ENCODE results near the gene GREB1. TPM values are rescaled to one million over a fixed set of nuclear protein-coding genes. Genes with fewer than 3 reads are reported as not detected.

The GREB1 gene
- total and polyA plus RNA-seq, 2 experiments from 2014 or later: 5.7 to 6.4 TPM

DNA sequence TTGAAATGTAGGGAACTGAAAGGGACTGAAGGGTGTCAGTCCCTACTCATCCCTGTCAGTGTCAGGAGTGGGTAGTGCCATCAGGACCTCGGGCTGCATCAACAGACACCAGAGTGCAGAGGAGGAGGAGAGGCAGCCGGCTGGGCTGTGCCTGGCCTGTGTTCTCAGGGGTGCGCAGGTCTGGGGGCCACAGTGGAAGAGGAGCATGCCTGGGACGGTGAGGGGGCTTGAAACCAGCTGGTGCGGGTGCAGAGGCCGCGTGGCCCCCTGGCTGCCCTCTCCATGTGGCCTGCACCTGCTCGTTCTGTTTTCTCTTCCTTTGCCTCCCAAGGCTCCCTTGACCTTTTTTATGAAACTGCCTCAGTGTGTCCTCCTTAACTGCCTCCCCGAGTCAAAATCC is 94.8 kb downstream of the GREB1 start:
- Histone ChIP-seq H4K20me1 (ENCODE audit: insufficient read depth, poor library complexity, severe bottlenecking) (no peaks in the 10 kb centered on the region), H3K27ac (no peak overlapping the region), H3K79me2 (no peaks in the 10 kb centered on the region), H3K36me3 (replicated peaks; ENCODE audit: insufficient read depth, low read depth) (no peaks in the 10 kb centered on the region), H3K4me1 (ENCODE audit: insufficient read depth) (no peaks in the 10 kb centered on the region), H3K9me2 (replicated peaks; ENCODE audit: insufficient read depth) (no peaks in the 10 kb centered on the region), H3K27me3 (no peaks in the 10 kb centered on the region), H3K9me3 (ENCODE audit: low read depth) (no peaks in the 10 kb centered on the region), H3K4me3 (no peak overlapping the region), H2AFZ (no peak overlapping the region), H3K4me2 (no peak overlapping the region)
- WGBS (ENCODE audit: low lambda C conversion rate, missing lambda C conversion rate): 94% methylated on average over 9 of the region's 9 CpGs
- DNase-seq (ENCODE audit: low spot score): no peak
- TF ChIP-seq, protein P1, sequence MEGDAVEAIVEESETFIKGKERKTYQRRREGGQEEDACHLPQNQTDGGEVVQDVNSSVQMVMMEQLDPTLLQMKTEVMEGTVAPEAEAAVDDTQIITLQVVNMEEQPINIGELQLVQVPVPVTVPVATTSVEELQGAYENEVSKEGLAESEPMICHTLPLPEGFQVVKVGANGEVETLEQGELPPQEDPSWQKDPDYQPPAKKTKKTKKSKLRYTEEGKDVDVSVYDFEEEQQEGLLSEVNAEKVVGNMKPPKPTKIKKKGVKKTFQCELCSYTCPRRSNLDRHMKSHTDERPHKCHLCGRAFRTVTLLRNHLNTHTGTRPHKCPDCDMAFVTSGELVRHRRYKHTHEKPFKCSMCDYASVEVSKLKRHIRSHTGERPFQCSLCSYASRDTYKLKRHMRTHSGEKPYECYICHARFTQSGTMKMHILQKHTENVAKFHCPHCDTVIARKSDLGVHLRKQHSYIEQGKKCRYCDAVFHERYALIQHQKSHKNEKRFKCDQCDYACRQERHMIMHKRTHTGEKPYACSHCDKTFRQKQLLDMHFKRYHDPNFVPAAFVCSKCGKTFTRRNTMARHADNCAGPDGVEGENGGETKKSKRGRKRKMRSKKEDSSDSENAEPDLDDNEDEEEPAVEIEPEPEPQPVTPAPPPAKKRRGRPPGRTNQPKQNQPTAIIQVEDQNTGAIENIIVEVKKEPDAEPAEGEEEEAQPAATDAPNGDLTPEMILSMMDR (IDR thresholded peaks at IDR 0.05; ENCODE audit: poor library complexity): no peak
- TF ChIP-seq EZH2 (IDR thresholded peaks at IDR 0.05; ENCODE audit: borderline replicate concordance): no peak
- TF ChIP-seq EZH2phosphoT487 (IDR thresholded peaks at IDR 0.05; ENCODE audit: low read depth, severe bottlenecking, unreplicated experiment): no peak

DNA sequence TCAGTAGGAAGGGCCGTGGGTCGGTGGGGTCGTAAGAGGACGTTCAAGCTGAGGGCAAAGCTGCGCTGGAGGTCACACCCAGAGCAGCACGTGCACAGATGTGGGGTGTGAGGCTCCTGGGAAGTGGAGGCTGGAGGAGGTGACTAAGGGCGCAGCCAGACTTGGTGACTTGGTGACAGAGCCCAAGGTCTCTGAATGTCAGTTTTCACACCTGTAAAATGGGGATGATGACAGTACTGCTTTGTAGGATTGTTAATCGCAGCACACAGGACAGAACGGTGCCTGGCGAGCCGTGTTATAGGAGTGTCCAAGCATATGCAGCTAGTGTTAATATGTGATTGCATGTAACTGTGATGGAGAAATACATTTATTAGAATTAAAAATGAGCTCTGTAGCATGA is 95.4 kb downstream of the GREB1 start:
- WGBS (ENCODE audit: low lambda C conversion rate, missing lambda C conversion rate): 94% methylated on average over 11 of the region's 11 CpGs
- Histone ChIP-seq H2AFZ (no peak overlapping the region), H3K27ac (no peak overlapping the region), H3K4me3 (no peak overlapping the region), H3K4me2 (no peak overlapping the region), H3K79me2 (no peaks in the 10 kb centered on the region), H3K27me3 (no peaks in the 10 kb centered on the region), H3K4me1 (ENCODE audit: insufficient read depth) (no peaks in the 10 kb centered on the region), H3K9me2 (replicated peaks; ENCODE audit: insufficient read depth) (no peaks in the 10 kb centered on the region), H3K36me3 (replicated peaks; ENCODE audit: insufficient read depth, low read depth) (no peaks in the 10 kb centered on the region), H3K9me3 (ENCODE audit: low read depth) (no peaks in the 10 kb centered on the region), H4K20me1 (ENCODE audit: insufficient read depth, poor library complexity, severe bottlenecking) (no peaks in the 10 kb centered on the region)
- TF ChIP-seq EZH2 (IDR thresholded peaks at IDR 0.05; ENCODE audit: borderline replicate concordance) (no peak), EZH2phosphoT487 (IDR thresholded peaks at IDR 0.05; ENCODE audit: low read depth, severe bottlenecking, unreplicated experiment) (no peak)
- TF ChIP-seq, protein P1 (IDR thresholded peaks at IDR 0.05; ENCODE audit: poor library complexity): no peak
- no peak for DNase-seq (ENCODE audit: low spot score)

DNA sequence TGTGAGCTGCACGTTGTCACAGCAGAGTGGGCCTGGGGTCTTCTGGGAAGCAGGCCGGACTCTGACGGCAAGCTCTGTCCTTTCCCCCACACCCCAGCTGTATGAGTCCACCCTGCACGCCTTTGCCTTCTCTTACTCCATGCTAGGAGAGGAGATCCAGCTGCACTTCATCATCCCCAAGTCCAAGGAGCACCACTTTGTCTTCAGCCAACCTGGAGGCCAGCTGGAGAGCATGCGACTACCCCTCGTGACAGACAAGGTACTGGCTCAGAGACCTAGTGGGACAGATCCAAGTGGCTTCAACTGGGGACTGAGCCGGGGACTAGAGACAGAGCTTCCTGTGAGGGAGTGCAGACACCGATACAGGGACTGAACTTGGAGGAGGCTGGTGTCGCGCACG is 96.0 kb downstream of the GREB1 start:
- Histone ChIP-seq H3K9me3 (ENCODE audit: low read depth) (no peaks in the 10 kb centered on the region), H3K27ac (no peak overlapping the region), H3K9me2 (replicated peaks; ENCODE audit: insufficient read depth) (no peaks in the 10 kb centered on the region), H3K4me3 (no peak overlapping the region), H3K4me2 (no peak overlapping the region), H4K20me1 (ENCODE audit: insufficient read depth, poor library complexity, severe bottlenecking) (no peaks in the 10 kb centered on the region), H3K4me1 (ENCODE audit: insufficient read depth) (no peaks in the 10 kb centered on the region), H3K79me2 (no peaks in the 10 kb centered on the region), H3K36me3 (replicated peaks; ENCODE audit: insufficient read depth, low read depth) (no peaks in the 10 kb centered on the region), H3K27me3 (no peaks in the 10 kb centered on the region), H2AFZ (no peak overlapping the region)
- no peak for DNase-seq (ENCODE audit: low spot score)
- no peak for TF ChIP-seq EZH2 (IDR thresholded peaks at IDR 0.05; ENCODE audit: borderline replicate concordance)
- no peak for TF ChIP-seq EZH2phosphoT487 (IDR thresholded peaks at IDR 0.05; ENCODE audit: low read depth, severe bottlenecking, unreplicated experiment)
- TF ChIP-seq, protein P1 (IDR thresholded peaks at IDR 0.05; ENCODE audit: poor library complexity): no peak
- 95% methylated on average over 11 of the region's 11 CpGs for WGBS (ENCODE audit: low lambda C conversion rate, missing lambda C conversion rate)

DNA sequence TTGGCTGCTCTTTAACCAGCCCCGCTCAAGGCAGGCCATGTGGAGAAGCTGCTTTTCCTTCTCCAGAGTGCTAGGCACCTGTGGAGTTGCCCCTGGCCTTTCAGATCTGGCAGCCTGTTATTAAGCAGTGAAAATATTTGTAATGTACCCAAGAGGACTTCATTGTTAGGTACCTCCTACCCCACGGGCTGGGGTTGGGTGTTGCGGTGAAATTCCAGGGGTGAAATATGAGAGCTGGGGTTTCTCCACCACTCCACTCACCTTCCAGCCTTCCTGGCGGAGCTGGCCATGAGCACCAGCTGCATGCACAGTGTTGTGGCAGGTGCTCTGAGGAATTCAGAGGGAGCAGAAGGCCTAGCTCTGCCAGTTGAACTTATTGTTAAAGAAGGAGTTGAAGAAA is 97.0 kb downstream of the GREB1 start:
- no peaks in the 10 kb centered on the region for H3K4me1 ChIP-seq (ENCODE audit: insufficient read depth)
- no peaks in the 10 kb centered on the region for H3K9me2 ChIP-seq (replicated peaks; ENCODE audit: insufficient read depth)
- TF ChIP-seq, protein P1 (IDR thresholded peaks at IDR 0.05; ENCODE audit: poor library complexity): no peak
- TF ChIP-seq EZH2phosphoT487 (IDR thresholded peaks at IDR 0.05; ENCODE audit: low read depth, severe bottlenecking, unreplicated experiment) (no peak), EZH2 (IDR thresholded peaks at IDR 0.05; ENCODE audit: borderline replicate concordance) (no peak)
- no peaks in the 10 kb centered on the region for H4K20me1 ChIP-seq (ENCODE audit: insufficient read depth, poor library complexity, severe bottlenecking)
- WGBS (ENCODE audit: low lambda C conversion rate, missing lambda C conversion rate): 80% methylated on average over 4 of the region's 4 CpGs
- H3K27me3 ChIP-seq: no peaks in the 10 kb centered on the region
- H3K36me3 ChIP-seq (replicated peaks; ENCODE audit: insufficient read depth, low read depth): no peaks in the 10 kb centered on the region
- no peak overlapping the region for H3K27ac ChIP-seq
- no peaks in the 10 kb centered on the region for H3K9me3 ChIP-seq (ENCODE audit: low read depth)
- H3K4me2 ChIP-seq: no peak overlapping the region
- no peak for DNase-seq (ENCODE audit: low spot score)
- H2AFZ ChIP-seq: no peak overlapping the region
- no peaks in the 10 kb centered on the region for H3K79me2 ChIP-seq
- H3K4me3 ChIP-seq: no peak overlapping the region

Measured in hepatocyte (in vitro differentiated cells).